NOMO-1 (cell line): ENCODE data around the gene OSTN.

ENCODE experiments used
- DNase-seq, 2 experiments: peaks; one replicate each; lab custom pipeline; 2025; ENCODE audit not compliant: unreplicated experiment in 2 of 2; lab: John Stamatoyannopoulos, UW

The OSTN gene

DNA sequence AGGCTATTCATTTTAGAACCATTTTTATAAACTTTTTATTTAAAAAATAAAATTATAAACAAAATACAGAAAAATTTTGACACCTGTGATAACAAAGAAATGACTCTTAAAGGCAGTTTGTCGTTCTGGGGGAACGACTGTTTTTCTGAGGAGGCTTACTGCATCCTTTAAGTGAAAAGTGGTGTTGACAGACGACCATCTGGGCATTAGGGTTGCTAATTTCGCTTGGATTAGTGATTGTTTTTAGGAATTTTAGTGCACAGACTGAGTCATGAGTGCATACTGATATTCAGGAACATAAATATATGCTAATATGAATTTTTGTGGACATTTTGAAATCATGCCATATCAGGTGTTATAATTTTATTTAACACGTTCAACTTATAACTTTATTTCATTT is 28.5 kb downstream of the OSTN start:
- no peak for DNase-seq

- no peak for DNase-seq
These were observed 35.2 kb downstream of the OSTN start for GRCh38 chr3:191234216-191234615.

DNA sequence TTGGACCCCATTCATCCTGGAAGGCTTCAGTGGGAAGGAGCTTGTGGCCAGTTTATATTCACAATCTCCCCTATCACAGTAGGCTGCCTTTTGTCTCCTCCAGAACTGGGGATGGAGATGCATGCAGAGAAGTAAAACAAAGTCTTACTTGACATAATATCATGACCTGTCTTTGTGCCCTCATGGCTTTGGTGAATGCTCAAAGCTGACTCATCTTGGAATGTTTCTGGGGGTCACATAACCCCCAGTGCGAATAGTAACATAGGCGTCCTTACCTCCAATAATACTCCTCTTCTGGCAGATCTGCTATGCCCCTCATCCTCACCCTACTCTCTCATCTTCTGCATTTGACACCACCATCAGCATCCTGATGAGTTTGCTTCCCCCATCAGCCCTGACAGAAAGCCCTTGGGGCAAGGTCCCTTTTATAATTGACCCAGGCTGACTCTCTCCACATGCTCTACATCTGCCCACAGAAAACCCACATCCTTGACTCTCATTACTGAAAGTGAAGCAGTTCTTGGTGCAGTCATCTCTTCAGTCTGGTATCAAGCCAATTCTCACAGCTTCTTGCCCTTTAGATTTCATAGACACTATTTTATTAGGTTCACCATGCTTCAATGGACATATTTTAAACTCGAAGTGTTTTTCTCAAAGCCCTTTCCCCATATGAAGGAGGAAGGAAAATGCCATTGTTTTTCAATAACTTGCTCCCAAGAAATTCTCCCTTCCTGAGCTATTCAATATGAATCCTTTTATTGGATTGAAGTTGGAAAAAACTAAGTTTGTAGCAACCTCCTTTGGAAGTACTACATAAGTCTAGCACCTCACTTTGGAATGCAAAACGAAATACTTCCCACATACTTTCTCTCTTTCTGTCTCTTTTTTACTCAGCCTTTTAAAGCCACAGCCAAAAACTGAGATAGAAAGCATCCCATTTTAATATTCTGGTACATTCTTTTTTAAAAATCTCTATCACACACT is 36.6 kb downstream of the OSTN start:
- no peak for DNase-seq

DNA sequence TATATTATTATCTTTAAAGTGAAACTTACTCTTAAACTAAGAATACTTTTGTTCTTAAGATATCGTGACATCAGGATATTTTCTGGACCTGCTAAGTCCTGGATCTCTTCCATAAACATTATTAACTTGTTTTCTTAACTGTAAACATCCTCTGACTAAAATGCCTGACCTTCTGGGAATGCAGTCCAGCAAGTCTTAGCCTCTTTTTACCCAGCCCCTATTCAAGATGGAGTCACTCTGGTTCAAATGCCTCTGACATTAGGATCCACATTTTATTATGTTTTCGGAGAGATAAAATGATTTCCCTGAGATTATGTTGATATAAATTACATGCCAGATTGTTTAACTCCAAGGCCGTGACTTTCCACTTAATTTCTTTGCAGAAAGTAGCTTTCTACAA is 37.6 kb downstream of the OSTN start:
- DNase-seq: no peak

DNA sequence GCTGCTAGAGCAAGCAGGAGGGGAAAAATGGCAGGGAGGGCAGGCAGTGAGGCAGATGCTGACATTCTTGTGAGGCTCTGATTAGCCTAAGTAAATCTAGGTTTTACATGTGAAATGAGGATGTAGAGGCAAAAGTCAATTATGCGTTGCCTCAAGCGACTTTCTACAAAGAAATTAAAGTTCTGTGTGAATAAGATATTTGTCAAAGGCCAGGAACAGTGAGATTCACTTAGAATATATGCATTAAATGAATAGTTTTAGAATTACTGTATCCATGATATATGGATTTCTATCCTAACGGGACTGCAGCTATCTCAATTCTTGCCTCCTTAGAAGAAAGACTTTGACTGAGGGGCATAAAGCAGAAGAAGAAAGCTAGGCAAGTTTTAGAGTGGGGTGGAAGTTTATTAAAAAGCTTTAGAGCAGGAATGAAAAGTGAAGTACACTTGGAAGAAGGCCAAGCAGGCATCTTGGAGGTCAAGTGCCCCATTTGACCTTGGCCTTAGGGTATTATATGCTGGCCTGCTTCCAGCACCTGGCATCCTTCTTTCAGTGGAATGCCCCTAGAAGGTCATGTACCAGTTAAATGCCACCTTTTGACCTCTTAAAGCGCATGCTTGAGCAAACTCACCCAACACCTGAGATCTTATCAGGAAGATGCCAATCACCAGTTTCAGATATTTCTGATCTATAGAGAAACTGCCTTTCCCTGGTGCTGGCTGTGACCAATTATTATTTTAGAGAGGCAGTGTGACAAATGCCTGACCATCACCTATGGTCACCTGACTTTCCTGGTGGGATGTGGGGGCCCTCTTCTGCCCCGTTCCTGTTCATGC is 38.2 kb downstream of the OSTN start:
- no peak for DNase-seq

GRCh38 chr3:191238321-191238817 is 39.3 kb downstream of the OSTN start:
- no peak for DNase-seq

GRCh38 chr3:191239407-191240031 is 40.5 kb downstream of the OSTN start:
- peak in 1 of 2 experiments; percentile 23 for DNase-seq

- no peak for DNase-seq
These were observed 41.4 kb downstream of the OSTN start for GRCh38 chr3:191240486-191240885.

DNA sequence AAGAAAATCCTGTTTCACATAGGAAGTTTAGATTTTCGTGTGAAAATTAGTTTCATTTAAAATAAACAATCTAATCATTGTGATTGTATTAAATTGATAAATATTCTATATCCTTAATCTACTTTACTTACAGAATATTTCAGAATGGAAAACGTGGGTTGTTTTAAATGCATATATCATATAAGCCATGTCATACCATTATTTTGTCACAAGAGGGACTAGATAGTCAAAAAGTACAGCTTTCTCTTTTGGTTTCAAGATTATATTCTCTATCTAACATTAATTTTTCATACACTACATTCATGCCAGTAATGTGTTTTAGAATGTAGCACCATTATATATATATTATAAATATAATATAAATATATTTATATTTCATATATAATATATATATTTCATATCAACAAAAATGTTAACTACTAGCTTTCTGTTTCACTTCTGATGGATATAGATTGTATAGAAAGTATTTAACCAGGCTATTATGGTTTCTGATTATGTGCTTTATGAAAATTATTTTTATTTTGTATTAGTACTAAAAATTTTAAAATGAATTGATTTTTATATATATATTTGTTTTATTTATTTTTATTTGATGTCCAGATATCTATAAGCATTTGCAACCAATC is 45.3 kb downstream of the OSTN start:
- peak in 1 of 2 experiments; percentile 66 for DNase-seq

DNA sequence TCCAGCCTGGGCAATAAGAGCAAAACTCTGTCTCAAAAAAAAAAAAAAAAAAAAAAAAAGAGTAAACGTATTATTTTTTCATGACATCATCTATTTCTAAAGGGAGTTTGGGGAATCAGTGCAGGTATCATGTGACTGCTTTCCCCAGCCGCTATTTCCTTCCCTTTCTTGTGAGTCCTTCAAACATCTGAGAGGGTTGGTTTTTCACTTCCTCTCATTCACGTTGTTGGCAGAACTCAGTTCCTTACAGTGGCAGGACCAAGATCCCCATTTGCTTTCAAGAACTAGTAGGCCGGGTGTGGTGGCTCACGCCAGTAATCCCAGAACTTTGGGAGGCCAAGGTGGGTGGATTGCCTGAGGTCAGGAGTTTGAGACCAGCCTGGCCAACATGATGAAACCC is 47.0 kb downstream of the OSTN start:
- DNase-seq: peak; percentile 89 to 100

- peak in 1 of 2 experiments; percentile 19 for DNase-seq
These were observed 47.6 kb downstream of the OSTN start for GRCh38 chr3:191246630-191247029.

DNA sequence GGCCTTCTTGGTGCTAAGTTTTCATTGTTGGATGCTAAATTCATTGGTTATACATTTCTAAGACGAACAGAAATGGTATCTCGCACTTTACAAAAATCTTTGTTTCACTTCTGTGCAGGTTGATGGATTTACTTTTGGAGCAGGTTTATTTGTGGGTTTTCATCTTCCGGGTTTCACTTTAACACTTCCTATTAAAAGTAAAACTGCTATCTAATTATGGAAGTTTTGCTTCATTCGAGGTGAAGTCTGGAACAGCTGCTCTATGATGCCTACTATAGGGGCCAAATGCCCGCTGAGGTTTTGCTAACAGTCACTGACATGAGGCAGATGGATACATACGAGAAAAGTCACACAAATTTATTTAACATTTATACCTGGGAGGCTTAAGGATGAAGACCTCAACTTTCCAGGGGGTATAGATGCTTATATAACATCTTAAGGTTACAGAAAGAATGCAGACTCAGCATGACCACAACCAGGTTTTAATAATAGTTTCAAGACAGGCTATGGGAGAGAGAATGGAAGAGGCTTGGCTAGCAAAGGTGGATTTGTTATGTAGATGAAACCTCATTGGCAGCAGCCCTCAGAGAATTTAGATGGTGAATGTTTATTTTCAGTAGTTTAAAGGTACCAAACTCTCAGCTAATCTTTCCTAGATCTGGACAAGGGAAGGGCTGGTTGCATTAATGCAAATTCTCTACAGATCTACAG is 54.2 kb downstream of the OSTN start:
- peak in 1 of 2 experiments; percentile 16 for DNase-seq

DNA sequence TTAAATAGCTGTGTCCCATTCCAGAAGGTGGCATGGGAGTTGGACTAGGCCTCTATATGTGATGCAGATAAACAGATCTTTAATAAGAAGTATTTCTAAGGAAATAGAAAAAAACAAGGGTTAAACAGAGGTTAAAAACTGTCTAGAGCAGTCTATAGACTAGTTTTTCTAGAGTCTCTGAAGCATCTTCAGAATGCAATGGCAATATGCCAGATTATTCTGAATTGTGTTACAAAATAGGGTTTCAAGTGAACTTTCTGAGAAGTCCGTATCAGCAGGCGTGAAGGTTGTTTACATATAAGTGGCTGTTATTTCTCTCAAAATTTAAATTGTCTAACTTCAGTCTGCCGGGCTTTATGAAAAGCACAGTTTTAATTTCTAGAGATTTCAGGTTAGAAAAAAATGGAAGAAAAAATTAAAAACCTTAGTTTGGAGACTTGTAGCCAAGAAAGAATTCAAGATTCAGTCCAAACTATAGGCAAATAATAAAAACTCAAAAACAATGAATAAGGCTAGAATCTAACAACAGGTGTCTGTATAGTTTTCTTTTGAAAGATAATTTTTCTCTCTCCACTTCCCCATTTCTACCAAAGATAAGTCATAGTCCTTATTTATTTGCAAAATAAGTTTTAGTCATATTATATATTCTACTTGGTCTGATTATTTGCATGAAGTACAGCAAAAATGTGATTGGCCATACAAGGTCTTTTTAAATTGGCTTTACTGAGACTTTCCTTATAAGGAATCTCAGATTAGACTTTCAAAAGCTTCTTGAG is 55.2 kb downstream of the OSTN start:
- DNase-seq: no peak

DNA sequence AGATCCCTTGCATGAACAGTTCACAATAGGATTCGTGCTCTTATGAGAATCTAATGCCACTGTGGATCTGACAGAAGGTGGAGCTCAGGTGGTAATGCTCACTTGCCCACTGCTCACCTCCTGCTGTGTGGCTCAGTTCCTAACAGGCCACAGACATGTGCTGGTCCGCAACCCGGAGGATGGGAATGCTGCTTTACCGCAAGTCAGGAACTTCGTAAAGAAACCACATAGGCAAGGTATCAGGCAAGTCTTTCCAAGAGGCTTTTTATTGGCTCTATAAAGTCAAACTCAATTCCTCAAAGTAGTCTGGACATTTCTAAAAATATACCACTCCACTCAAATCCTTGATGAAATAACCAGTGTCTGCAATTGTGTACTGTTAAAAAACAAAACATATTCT is 56.1 kb downstream of the OSTN start:
- DNase-seq: no peak

GRCh38 chr3:191256405-191256804 is 57.4 kb downstream of the OSTN start:
- no peak for DNase-seq

- DNase-seq: no peak
These were observed 58.2 kb downstream of the OSTN start for GRCh38 chr3:191257286-191257685.

DNA sequence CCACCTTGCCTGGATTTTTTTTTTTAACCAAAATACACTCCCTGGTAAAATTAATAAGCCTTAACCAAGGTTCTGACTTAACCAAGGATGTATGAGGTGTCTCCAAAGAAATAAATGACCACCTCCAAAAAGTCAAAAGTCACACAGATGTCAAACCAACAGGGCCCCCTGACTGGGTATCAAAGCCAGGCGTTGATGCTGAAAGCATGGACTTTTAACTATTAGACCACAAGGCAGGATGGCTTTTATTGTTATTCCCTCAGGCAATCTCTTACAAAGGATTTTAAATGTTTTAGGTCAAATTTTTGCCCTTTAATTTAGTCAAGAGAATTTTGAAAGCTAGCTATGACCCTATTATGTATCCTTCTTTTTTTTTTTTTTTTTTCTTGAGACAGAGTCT is 60.4 kb downstream of the OSTN start:
- no peak for DNase-seq

DNA sequence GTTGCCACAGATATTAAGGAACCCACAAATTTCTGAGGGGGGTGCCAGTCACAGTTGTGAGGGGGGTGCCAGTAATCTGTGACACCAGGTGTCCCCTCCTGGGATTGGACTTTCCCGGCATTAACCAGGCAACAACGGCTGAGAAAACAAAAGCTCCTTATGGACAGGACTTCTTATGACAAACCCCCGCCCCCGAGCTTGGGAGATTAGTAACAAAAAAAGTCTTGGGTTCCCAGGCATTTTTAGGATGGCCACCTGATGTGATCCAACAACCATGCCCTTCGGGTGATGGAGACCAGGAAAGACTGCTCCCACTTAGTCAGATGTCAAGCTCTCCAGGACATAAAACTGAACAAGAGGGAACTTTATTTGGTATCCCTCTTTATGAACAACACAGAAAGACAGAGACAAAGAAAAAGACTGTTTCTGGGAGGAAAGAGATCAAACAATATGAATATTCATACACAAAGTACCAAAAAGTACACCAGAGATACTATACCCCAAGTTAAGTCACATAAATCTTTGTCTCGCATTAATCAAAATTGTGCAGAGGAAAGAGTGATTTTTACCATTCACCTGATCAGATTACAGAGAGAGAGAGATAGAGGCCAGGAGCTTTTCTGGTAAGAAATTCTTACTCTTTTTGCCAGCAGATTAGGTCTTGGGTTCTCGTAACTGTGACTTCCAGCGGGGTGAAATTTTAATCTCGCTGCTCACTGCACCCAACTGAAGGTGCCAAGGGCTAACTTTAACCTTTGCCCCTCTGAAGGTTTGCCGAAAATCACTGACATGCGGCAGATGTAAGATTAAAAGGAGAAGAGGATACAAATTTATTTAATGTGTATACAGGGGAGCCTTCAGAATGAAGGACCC is 61.6 kb downstream of the OSTN start:
- DNase-seq: no peak
